Superior temporal gyrus (tissue), 1 donor: Measurements from ENCODE around the gene SRD5A3.
"Not testable (repeated sequence)": the region's sequence is repeated elsewhere in the genome, so short reads cannot be mapped to it uniquely, and the experiment has no call there.

ENCODE experiments used
- DNase-seq: peaks from one replicate; pipeline ENCODE4 v3.0.0-alpha.2; 2016; ENCODE audit errors: extremely low spot score

The SRD5A3 gene

DNA sequence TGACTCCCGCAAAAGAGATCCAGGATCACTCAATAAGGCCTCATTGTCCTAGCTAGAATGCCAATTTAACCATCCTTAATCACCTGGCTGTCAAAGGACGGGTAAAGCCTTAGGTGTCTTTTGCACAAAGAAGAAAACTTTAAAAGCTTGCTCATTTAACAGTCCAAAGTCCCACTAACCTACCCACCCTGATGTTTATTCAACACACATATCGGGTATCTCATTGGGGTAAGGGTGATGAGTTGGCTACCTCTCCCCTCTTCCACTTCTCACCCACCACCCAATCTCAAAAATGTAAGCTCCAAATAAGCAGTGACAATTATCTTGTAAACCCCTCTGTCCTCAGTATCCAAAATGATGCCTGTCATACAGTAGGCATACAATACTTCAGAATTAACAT is 988 bp upstream of the SRD5A3 start:
- peak; percentile 33 for DNase-seq

DNA sequence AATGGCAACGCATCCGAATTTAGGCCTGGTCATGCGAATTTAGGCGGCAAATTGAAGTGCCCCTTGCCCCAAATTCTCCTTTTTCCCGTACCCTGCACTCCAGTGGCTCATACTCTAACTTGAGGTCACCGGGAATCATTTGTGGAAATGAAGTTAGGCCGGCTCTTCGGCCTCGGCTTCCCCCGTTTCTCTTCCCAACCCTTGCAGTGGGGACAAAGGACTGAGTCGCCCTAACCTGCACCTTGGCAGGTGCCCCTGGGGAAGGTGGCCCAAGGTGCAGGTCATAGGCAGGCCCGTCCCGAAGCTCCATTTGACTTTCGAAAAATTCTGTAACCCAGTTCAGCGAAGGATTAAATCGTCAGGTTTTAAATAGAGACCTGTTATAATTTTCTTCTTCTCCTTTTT is 811 bp downstream of the SRD5A3 start:
- DNase-seq, result no peak

DNA sequence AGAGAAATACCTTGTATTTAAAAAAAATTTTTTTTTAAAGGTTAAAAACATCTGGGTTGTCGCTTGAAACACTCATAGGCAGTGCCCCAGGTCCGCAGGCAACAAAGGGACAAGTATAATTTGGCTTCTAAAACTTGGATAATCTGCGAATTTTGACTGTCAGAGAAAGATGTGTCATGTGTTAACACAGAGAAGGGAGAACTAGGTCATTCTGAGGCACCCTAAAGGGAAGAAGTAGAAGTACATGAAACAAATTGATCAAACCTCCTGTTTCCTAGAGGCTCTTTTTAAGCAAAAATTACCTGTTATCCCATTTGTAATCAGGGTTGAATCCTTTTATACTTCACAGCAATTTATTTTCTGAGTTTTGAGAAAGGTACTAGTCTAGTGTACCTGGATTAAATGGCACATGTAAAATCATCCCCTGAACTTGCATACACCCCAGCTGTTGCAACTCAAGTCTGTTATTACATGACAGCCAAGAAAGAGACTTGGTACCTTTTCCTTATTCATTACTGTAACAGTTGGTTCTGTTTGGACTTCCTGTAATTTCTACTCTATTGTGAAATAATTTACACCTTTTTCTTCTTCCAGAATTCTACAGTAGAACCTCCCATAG is 1.7 kb downstream of the SRD5A3 start:
- no peak for DNase-seq

DNA sequence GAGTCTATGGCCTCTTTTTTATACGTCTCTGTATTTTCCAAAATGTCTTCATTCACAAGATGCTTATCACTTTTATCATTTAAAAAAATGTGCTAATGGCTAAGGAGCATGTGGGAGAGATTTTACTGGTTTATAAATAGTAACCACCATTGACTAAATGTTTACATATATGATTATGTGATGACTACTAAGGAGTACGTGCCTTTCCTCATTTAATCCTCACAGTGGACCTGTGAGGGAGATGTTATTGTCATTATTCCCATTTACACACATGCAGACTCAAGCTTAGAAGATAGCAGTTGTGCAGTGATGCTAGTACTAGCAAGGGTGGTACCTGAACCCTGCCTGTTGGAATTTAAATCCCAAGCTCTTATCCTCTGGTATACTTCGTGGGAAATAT is 2.4 kb downstream of the SRD5A3 start:
- DNase-seq, result no peak

DNA sequence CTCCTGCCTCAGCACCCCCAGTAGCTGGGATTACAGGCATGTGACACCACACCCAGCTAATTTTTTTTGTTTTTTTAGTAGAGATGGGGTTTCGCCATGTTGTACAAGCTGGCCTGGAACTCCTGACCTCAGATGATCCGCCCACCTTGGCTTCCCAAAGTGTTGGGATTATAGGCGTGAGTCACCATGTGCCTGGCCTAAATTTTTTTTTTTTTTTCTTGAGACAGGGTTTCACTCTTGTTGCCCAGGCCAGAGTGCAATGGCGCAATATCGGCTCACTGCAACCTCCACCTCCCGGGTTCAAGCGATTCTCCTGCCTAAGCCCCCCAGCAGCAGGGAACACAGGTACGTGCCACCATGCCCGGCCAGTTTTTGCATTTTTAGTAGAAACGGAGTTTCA is 4.8 kb downstream of the SRD5A3 start:
- not testable (repeated sequence) for DNase-seq

DNA sequence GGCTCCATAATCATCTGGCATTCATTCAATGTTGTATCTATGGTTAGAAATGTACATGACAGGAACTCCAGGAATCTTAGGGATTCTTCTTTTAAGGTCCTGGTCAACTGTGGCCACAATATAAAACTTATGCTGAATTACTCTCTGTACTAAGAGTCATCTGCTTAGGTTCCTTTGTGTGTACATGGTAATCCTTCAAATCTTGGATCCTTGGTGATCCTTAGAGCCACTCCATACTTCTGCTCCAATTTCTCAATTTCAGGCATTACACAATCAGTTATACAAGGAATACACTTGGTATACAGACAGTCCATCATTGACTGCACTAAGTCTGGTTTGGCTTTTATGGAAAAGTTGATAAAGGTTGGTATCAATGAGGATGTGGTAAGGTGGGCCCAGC is 5.8 kb downstream of the SRD5A3 start:
- DNase-seq, result no peak

DNA sequence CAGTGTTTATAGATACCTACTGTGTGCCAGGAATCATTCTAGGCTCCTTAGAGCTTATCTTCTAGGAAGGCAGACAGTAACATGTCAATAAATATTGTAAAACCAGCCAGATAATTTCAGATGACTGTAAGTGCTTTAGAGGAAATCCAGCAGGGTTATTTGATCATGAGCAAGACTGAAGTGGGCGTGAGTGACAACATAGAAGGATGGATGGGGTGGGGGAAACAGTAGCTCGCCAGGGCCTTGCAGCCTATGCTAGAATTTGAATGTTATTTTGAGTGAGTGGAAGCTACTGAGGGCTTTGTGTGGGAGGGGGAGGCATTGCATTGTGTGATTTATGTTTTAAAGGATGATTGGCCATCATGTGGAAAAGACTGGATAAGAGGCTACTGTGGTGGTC is 6.7 kb downstream of the SRD5A3 start:
- no peak for DNase-seq

DNA sequence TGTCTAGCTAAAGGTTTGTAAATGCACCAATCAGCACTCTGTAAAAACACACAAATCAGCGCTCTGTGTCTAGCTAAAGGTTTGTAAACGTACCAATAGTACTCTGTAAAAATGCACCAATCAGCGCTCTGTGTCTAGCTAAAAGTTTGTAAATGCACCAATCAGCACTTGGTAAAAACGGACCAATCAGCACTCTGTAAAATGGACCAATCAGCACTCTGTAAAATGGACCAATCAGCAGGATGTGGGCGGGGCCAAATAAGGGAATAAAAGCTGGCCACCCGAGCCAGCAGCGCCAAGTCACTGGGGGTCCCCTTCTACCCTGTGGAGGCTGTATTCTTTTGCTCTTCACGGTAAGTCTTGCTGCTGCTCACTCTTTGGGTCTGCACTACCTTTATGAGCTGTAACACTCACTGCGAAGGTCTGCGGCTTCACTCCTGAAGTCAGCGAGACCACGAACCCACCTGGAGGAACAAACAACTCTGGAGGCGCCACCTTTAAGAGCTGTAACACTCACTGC is 7.2 kb downstream of the SRD5A3 start:
- not testable (repeated sequence) for DNase-seq

DNA sequence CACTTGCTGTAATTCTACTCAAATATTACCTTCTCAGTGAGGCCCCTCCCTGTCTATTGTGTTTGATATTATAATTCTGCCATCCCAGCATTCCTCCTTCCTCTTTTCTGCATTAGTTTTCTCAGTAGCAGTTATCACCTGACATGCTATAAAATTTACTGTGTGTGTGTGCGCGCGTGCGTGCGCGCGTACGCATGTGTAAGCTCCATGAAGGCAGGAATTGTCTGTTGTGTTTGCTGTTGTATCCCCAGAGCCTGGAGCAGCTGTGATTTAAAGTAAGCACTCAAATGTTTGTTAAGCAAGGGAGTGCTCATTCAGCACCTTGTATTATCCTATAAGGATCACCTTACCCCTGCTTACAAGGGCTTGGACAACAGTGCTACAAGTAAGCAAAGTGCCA is 8.6 kb downstream of the SRD5A3 start:
- no peak for DNase-seq

DNA sequence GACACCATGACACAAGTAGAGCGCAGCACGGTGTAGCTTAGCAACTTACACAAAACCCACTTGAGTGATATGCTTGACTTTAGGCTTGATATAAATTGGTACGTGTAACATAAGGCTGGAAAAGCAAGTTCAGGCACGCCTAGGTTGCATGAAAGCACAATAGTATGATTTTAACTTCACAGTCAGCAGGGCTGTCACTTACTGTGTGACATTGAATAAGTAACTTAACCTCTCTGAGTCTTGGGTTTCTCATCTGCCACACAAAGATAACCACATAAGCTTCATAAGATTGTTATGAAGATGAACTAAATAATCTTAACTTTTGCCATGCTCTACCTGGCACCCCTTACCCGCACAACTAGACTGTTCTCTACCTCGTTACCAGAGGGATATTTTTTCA is 9.5 kb downstream of the SRD5A3 start:
- DNase-seq, result no peak

DNA sequence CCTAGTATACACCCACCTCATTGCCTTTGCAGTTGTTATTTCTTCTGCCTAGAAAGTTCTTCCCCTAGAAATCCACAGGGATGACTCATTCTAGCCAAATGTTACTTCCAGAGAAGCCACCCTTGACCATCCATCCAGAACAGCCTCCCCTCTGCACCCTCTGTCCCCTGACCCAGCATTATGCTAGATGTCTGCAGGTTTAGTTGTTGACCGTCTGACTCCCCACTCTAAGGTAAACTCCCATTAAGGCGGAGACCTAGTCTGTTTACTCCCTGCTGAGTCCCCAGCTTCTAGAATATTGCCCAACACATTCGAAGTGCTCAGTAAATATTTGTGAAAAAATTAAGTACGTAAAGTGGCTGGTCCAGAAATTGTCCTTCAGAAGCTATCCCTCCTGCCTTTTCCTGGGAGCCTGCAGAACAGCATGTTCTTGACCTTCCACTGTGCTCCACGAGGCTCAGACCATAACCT is 11.0 kb downstream of the SRD5A3 start:
- DNase-seq, result no peak

DNA sequence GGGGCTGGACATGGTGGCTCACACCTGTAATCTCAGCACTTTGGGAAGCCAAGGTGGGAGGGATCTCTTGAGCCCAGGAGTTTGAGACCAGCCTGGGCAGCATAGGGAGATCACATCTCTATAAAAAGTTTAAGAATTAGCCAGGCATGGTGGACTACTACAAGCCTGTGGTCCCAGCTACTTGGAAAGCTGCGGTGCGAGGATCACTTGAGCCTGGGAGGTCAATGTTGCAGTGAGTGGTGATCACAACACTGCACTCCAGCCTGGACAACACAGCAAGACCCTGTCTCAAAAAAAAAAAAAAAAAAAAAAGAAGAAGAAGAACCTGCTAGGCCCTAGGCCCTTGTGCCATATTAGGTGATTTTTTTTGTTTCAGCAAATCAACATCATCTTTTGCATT is 12.2 kb downstream of the SRD5A3 start:
- no peak for DNase-seq

DNA sequence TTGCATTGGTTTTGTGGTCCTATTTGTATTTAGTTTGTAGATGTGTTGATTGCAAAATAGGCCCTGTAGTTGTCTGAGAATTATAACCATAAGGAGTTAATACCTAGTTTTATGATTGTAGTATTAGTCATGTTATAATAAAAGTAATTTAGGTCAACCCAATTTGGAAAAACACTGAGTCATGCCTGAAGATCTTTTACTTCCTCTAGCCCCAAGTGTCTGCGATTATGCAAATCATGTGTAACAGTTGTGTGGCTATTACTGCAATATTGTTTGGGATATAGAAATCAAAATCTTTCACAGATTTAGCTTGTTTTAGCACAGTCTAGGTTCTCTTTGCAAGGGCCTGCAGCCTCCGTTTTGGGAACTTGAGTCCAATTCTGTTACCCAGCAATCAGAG is 12.6 kb downstream of the SRD5A3 start:
- DNase-seq, result no peak

DNA sequence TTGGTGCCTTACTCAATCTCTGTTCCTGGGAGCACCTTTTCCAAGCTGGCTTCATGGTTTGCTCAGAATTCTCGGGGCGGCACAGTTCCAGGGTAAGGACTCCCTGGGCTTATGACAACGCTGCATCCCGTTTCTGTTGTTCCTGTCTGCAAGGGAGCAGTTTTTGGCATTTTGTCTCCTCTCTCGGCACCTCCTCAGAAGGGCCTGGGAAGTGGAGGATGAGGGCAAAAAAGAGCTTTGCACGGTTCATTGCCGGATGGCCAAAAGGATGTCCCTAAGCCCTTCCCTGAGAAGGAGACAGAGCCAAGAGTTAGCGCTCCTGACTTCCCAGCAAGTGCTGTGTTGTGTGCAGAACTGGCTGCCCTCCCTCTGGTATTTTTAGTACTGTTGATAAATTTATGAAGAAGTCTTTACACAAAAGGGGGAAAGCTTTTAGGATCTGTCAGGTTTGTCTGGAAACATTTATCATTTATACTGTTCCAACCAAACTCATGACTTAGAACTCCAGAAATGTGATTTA is 13.4 kb downstream of the SRD5A3 start:
- DNase-seq, result peak; percentile 16

DNA sequence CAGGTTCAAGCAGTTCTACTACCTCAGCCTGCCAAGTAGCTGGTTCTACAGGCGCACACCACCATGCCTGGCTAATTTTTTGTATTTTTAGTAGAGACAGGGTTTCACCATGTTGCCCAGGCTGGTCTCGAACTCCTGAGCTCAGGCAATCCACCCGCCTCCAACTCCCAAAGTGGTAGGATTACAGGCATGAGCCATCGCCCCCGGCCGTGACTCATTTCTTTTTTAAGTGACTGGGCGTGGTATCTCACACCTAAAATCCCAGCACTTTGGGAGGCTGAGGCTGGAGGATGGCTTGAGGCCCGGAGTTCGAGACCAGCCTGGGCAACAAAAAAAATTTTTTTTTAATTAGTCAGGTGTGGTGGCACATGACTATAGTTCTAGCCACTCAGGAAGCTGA is 16.9 kb downstream of the SRD5A3 start:
- DNase-seq, result not testable (repeated sequence)

DNA sequence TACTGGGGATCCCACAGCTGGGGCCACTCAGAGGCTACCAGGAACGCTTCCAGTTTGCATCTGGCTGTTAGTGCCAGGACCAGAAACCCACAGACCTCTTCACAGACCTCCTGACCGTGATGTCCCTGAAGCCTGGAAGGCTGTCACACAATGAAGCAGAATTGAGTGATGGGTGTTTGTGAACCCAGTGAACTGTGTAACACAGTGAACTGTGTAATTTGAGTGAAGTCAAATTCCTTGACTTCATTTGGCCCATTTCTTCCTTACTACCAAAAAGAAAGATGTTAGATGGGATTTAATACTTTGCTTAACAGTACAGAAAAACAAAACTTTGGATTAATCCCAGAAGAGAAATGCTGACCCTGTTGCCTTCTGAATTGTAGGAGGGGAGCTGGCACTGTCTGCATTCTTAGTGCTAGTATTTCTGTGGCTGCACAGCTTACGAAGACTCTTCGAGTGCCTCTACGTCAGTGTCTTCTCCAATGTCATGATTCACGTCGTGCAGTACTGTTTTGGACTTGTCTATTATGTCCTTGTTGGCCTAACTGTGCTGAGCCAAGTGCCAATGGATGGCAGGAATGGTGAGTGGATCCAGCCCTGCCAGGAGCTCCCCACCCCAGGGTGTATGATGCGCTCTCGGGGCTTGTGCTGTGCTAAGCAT is 17.8 kb downstream of the SRD5A3 start:
- peak; percentile 87 for DNase-seq

DNA sequence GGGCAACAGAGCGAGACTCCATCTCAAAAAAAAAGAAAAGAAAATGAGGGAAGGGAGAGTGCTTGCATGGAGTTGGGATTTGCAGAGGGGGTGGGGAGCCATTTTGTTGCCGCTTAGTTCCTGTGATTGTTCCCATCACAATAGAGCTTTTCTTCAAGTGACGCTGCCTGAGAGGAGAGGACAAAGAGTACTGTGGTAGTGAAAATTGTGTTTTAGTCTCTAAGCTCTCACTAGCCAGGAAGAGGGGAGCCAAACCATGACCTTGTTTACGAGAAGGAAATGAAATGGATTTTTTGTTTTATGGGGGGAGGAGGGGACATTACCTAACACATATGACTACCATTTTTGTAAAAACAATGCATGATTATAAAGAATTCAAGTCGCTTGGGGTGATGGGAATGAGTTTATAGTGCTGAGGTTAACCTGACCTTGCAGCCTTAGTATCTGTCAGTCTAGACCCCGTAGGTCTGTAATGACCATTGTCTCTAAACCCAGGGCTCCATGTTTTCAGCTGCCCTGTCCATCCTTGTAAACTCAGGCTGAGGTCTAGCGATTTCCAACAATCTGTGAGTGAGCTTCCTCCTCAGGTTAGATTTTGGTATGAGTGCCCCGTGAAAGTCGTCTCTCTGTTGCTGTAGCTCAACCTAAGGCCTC is 18.8 kb downstream of the SRD5A3 start:
- DNase-seq, result peak; percentile 96

DNA sequence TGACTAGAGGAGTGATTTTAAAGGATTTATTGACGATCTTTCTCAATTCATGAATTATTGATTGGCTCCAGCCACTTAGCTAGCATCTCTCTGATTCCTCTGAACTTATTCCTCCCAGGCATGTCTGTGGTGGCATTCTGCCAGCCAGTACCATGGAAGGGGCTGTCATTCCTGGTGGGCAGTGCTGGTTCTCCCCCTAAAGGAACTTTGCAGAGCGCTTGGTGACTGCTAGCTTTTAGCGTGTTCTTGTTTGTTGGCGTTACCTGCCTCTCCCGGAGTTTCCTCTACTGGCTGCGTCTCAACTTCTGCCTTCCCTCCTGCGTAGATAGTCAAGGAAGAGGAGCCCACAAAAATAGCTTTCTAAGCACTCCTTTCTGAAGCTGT is 19.3 kb downstream of the SRD5A3 start:
- no peak for DNase-seq

DNA sequence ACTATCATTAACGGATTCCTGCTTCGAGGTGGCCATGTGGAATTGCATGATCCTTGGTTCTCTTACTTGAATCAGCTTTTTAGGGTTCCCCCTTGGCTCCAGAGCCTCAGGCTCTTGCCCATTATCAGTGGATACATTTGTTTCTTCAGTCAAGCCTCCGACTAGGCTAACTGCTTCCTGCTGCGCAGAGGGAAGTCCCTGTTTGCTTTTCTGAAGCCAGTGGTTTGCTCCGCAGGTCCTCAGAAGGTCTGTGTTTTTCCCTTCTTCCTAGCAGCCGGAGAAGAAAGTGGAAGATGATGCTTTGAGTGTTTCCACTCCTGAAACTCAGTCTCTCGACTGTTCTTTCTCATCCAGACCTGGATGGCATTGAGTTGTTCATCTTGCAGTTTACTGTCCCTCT is 20.6 kb downstream of the SRD5A3 start:
- DNase-seq, result no peak

DNA sequence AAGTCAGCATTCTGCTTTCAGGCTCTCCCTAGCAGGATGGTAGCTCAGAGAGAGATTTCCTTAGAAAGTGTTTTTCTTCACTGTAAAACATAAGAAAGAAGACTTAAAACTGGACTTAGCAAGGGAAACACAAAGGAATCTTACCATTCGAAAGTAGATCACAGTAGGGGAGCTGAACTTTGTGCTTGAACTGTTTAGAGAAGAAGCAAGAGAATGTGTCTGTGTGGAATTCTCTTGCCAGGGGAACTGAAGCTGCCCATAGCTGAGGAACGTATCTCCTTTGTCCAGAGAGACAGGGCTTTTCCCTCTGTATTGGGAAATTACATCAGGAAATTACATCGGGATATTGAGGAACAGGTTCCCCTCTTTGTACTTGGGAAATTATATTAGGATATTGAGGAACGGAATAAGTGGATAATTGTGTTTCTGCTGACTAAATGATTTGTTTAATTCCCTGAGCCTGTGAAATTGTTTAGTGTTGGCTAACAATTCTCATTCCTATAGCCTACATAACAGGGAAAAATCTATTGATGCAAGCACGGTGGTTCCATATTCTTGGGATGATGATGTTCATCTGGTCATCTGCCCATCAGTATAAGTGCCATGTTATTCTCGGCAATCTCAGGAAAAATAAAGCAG is 21.2 kb downstream of the SRD5A3 start:
- DNase-seq, result peak; percentile 67

DNA sequence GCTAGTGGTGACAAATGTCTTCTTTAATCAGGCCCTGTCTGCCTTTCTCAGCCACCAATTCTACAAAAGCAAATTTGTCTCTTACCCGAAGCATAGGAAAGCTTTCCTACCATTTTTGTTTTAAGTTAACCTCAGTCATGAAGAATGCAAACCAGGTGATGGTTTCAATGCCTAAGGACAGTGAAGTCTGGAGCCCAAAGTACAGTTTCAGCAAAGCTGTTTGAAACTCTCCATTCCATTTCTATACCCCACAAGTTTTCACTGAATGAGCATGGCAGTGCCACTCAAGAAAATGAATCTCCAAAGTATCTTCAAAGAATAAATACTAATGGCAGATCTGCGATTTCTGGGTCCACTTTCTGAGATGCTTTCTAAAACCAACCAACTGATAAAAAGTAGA is 23.9 kb downstream of the SRD5A3 start:
- DNase-seq, result no peak

DNA sequence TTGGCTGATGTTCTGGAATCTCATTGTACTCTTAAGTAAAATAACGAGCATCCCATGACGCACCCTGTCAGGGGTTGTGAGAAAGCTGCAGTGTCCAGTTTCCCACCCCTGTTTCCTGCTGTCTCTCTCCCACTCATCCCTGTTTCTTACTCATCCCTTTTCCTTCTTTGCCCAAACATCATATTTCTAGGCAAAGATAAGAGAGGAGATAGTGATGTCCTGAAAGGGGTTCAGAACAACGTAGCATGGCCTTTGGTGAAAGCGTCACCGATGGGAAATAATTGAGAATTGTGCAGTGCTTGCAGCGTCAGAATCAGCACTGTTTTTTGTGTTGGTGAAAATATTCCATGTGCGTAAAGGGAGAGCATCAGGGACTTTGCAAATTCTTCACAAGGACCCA is 26.2 kb downstream of the SRD5A3 start:
- DNase-seq, result peak; percentile 76
